ENCODE measurements around the gene SETD1A.

SETD1A gene

GRCh38 chr16:30946671-30947540 is 10.6 kb upstream of the SETD1A start:
- H3K27ac ChIP-seq = no peak overlapping the region
- TF ChIP-seq CTCF (conservative IDR thresholded peaks at IDR 0.05) (no peak), ZFX (IDR thresholded peaks at IDR 0.05) (no peak)

- H3K27ac ChIP-seq = no peak overlapping the region
- TF ChIP-seq ZFX (IDR thresholded peaks at IDR 0.05) (no peak), CTCF (conservative IDR thresholded peaks at IDR 0.05) (no peak)
Measured at GRCh38 chr16:30947541-30947858, 10.1 kb upstream of the SETD1A start.

- H3K27ac ChIP-seq = peak overlapping the region; percentile 74; the same call in 1 of the 2 replicates
- TF ChIP-seq ZFX (IDR thresholded peaks at IDR 0.05) (no peak), CTCF (conservative IDR thresholded peaks at IDR 0.05) (no peak)
Measured at GRCh38 chr16:30947859-30948666, 9.5 kb upstream of the SETD1A start.

GRCh38 chr16:30948667-30949649 is 8.6 kb upstream of the SETD1A start, which contains the start of gene ORAI3:
Gene ORAI3, plus strand, starts transcription at chr16:30949068. Its CDS starts 222 bp downstream, at chr16:30949290.
- peak within 1 kb of the TSS; percentile 74 for H3K27ac ChIP-seq
- TF ChIP-seq ZFX (IDR thresholded peaks at IDR 0.05) (no peak; the same call in 1 of the 2 replicates), CTCF (conservative IDR thresholded peaks at IDR 0.05) (no peak)

GRCh38 chr16:30949650-30950515 is 7.7 kb upstream of the SETD1A start:
- H3K27ac ChIP-seq = peak overlapping the region; percentile 74
- TF ChIP-seq CTCF (conservative IDR thresholded peaks at IDR 0.05) (no peak), ZFX (IDR thresholded peaks at IDR 0.05) (no peak)

GRCh38 chr16:30950516-30951065 is 7.0 kb upstream of the SETD1A start:
- TF ChIP-seq ZFX (IDR thresholded peaks at IDR 0.05) (no peak), CTCF (conservative IDR thresholded peaks at IDR 0.05) (no peak)
- peak overlapping the region; percentile 61; the same call in 1 of the 2 replicates for H3K27ac ChIP-seq
